ENCODE measurements around the gene STARD3.

Gene STARD3

DNA sequence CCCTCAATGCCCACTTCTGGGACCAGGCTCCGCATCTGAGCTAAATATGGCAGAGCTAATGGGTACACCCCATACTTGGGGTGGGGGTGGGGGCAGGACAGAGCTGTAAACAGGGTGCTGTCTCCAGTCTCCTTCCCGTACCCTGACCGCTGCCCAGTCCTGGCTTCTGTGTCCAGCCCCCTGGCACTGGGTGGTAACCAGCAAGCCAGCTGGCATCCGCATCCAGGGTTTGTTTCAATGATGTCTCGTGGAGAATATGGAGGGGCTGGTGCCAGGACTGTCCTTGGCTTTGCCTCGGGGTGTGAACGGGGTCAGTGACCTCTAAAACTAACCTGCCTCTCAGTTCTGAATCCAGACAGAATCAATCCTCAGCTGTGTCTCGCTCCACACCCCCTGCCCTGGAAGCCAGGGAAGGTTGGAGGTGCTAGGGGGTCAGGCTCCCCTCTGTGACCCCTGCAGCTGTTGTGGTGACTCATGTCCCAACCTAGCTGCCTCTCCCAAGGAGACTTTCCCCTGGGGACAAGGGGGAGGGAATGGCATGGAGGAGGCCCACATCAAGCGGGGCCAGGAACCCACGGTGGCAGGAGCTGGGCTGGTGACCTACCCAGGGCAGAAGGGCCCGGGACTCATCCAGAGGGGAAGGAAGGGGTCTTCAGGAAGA lies 29.8 kb downstream of the STARD3 start:
- TF ChIP-seq, protein P1, sequence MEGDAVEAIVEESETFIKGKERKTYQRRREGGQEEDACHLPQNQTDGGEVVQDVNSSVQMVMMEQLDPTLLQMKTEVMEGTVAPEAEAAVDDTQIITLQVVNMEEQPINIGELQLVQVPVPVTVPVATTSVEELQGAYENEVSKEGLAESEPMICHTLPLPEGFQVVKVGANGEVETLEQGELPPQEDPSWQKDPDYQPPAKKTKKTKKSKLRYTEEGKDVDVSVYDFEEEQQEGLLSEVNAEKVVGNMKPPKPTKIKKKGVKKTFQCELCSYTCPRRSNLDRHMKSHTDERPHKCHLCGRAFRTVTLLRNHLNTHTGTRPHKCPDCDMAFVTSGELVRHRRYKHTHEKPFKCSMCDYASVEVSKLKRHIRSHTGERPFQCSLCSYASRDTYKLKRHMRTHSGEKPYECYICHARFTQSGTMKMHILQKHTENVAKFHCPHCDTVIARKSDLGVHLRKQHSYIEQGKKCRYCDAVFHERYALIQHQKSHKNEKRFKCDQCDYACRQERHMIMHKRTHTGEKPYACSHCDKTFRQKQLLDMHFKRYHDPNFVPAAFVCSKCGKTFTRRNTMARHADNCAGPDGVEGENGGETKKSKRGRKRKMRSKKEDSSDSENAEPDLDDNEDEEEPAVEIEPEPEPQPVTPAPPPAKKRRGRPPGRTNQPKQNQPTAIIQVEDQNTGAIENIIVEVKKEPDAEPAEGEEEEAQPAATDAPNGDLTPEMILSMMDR (conservative IDR thresholded peaks at IDR 0.05; ENCODE audit: low read depth, low read length), result no peak
- no peak overlapping the region for H3K4me3 ChIP-seq (ENCODE audit: low read length)
- no peak for DNase-seq (ENCODE audit: low read depth)

DNA sequence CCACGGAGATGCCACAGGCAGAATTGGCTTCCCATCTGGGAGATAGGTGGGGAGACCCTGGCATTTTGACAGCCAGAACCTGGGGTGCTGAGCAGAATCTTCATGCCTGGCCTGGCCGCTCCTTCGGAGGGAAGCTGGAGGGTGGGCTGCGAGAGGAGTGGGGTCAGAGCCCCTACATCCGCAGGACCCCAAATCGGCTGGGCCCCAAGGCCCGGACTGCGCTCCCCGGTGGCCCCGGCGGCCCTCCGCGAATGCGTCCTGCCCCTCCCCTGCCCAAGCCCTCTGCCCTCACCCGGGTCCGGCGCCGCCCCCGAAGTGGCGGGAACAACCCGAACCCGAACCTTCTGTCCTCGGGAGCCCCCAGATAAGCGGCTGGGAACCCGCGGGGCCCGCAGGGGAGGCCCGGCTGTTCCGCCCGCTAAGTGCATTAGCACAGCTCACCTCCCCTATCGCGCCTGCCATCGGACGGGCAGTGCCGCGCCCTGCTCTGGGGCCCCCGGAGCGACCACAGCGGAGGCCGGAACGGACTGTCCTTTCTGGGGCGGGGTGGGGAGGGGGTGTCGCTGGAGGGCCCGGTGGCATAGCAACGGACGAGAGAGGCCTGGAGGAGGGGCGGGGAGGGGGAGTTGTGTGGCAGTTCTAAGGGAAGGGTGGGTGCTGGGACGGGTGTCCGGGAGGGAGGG lies 30.5 kb downstream of the STARD3 start:
- no peak overlapping the region for H3K4me3 ChIP-seq (ENCODE audit: low read length)
- no peak for DNase-seq (ENCODE audit: low read depth)
- TF ChIP-seq, protein P1 (conservative IDR thresholded peaks at IDR 0.05; ENCODE audit: low read depth, low read length), result no peak

- no peak within 1 kb of the TSS for H3K4me3 ChIP-seq (ENCODE audit: low read length)
- TF ChIP-seq, protein P1 (conservative IDR thresholded peaks at IDR 0.05; ENCODE audit: low read depth, low read length), result peak; percentile 69
- DNase-seq (ENCODE audit: low read depth), result no peak
Measured at GRCh38 chr17:39667945-39668924, 31.3 kb downstream of the STARD3 start, which contains the start of gene PNMT. Gene PNMT (plus strand): TSS chr17:39668453. CDS start chr17:39668476, 23 bp downstream.

- TF ChIP-seq, protein P1 (conservative IDR thresholded peaks at IDR 0.05; ENCODE audit: low read depth, low read length), result no peak
- no peak for DNase-seq (ENCODE audit: low read depth)
- no peak overlapping the region for H3K4me3 ChIP-seq (ENCODE audit: low read length)
Measured at GRCh38 chr17:39669897-39670735, 33.2 kb downstream of the STARD3 start.

- no peak for DNase-seq (ENCODE audit: low read depth)
- TF ChIP-seq, protein P1 (conservative IDR thresholded peaks at IDR 0.05; ENCODE audit: low read depth, low read length), result no peak
- H3K4me3 ChIP-seq (ENCODE audit: low read length), result no peak overlapping the region
Measured at GRCh38 chr17:39670746-39671145, 33.8 kb downstream of the STARD3 start.
